Neural progenitor cell (in vitro differentiated cells): Measurements from ENCODE around the gene C3orf20.

Source experiments
- EZH2phosphoT487 ChIP-seq: fragments of 200-600 bp; sonication (generic); IDR thresholded peaks from 2 replicates; pipeline ENCODE4 v1.6.1; 2017; ENCODE audit warnings: antibody characterized with exemption
- TF ChIP-seq, protein P1 (sequence below): fragments of 200-600 bp; sonication (generic); IDR thresholded peaks from 2 replicates; pipeline ENCODE4 v1.5.1; 2017; ENCODE audit warnings: antibody characterized with exemption, mild to moderate bottlenecking

- TF ChIP-seq, protein P1, sequence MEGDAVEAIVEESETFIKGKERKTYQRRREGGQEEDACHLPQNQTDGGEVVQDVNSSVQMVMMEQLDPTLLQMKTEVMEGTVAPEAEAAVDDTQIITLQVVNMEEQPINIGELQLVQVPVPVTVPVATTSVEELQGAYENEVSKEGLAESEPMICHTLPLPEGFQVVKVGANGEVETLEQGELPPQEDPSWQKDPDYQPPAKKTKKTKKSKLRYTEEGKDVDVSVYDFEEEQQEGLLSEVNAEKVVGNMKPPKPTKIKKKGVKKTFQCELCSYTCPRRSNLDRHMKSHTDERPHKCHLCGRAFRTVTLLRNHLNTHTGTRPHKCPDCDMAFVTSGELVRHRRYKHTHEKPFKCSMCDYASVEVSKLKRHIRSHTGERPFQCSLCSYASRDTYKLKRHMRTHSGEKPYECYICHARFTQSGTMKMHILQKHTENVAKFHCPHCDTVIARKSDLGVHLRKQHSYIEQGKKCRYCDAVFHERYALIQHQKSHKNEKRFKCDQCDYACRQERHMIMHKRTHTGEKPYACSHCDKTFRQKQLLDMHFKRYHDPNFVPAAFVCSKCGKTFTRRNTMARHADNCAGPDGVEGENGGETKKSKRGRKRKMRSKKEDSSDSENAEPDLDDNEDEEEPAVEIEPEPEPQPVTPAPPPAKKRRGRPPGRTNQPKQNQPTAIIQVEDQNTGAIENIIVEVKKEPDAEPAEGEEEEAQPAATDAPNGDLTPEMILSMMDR: no peak
- TF ChIP-seq EZH2phosphoT487: no peak
Observed at GRCh38 chr3:14678015-14678503, 3.1 kb downstream of the C3orf20 start.
